GM19193 (cell line): ENCODE results near the gene PLEKHF1.

ENCODE experiments used
- POLR2A ChIP-seq: IDR thresholded peaks from 4 replicates; pipeline ENCODE4 v1.6.1; 2011; ENCODE audit not compliant: insufficient read depth, insufficient read length; ENCODE audit errors: extremely low read depth

Gene PLEKHF1

GRCh38 chr19:29629836-29630534, 35.3 kb upstream of the PLEKHF1 start:
- no peak for TF ChIP-seq POLR2A

GRCh38 chr19:29630655-29631054, 34.6 kb upstream of the PLEKHF1 start:
- no peak for TF ChIP-seq POLR2A

- no peak for TF ChIP-seq POLR2A
Observed at GRCh38 chr19:29631450-29631849, 33.8 kb upstream of the PLEKHF1 start.

GRCh38 chr19:29634002-29634401, 31.3 kb upstream of the PLEKHF1 start:
- TF ChIP-seq POLR2A: no peak

GRCh38 chr19:29634423-29635130, 30.7 kb upstream of the PLEKHF1 start:
- TF ChIP-seq POLR2A: no peak

- TF ChIP-seq POLR2A: no peak
Observed at GRCh38 chr19:29635963-29636362, 29.3 kb upstream of the PLEKHF1 start.

GRCh38 chr19:29636553-29637360, 28.5 kb upstream of the PLEKHF1 start:
- TF ChIP-seq POLR2A: no peak

GRCh38 chr19:29639086-29639485, 26.2 kb upstream of the PLEKHF1 start:
- no peak for TF ChIP-seq POLR2A

- TF ChIP-seq POLR2A: no peak
Observed at GRCh38 chr19:29640231-29640630, 25.0 kb upstream of the PLEKHF1 start.

- no peak for TF ChIP-seq POLR2A
Observed at GRCh38 chr19:29641597-29641996, 23.7 kb upstream of the PLEKHF1 start.

- no peak for TF ChIP-seq POLR2A
Observed at GRCh38 chr19:29643361-29643935, 21.8 kb upstream of the PLEKHF1 start.

- TF ChIP-seq POLR2A: no peak
Observed at GRCh38 chr19:29644210-29644609, 21.1 kb upstream of the PLEKHF1 start.

GRCh38 chr19:29645491-29645867, 19.8 kb upstream of the PLEKHF1 start:
- TF ChIP-seq POLR2A: no peak

GRCh38 chr19:29645911-29646310, 19.4 kb upstream of the PLEKHF1 start:
- no peak for TF ChIP-seq POLR2A

- TF ChIP-seq POLR2A: no peak
Observed at GRCh38 chr19:29650772-29651387, 14.4 kb upstream of the PLEKHF1 start.
